Measurements from ENCODE around the gene HILPDA. TPM values are rescaled to one million over a fixed set of nuclear protein-coding genes. Genes with fewer than 3 reads are reported as not detected.
"Not testable (repeated sequence)": the region's sequence is repeated elsewhere in the genome, so short reads cannot be mapped to it uniquely, and the experiment has no call there.

The HILPDA gene
- polyA plus RNA-seq, 10 donors = 9.0 to 15.4 (median 12.6) TPM

GRCh38 chr7:128457385-128457784 is 1.7 kb downstream of the HILPDA start:
- not testable (repeated sequence) for DNase-seq

GRCh38 chr7:128458956-128459355 is 3.3 kb downstream of the HILPDA start:
- DNase-seq = no peak

GRCh38 chr7:128459394-128459878 is 3.8 kb downstream of the HILPDA start:
- DNase-seq = peak; percentile 35 to 62 (median 47)

- no peak for DNase-seq
These were observed 6.8 kb downstream of the HILPDA start for GRCh38 chr7:128462460-128462859.

- DNase-seq = not testable (repeated sequence)
These were observed 7.7 kb downstream of the HILPDA start for GRCh38 chr7:128463345-128463744.

GRCh38 chr7:128463933-128464332 is 8.3 kb downstream of the HILPDA start:
- DNase-seq = not testable (repeated sequence)

GRCh38 chr7:128466871-128467270 is 11.2 kb downstream of the HILPDA start:
- not testable (repeated sequence) for DNase-seq

- DNase-seq = peak; percentile 90 to 96 (median 92)
These were observed 21.0 kb downstream of the HILPDA start, which contains the start of gene METTL2B for GRCh38 chr7:128476402-128477335. Gene METTL2B, plus strand, starts transcription at chr7:128476748. Its CDS starts 18 bp downstream, at chr7:128476766.

GRCh38 chr7:128477336-128477690 is 21.6 kb downstream of the HILPDA start:
- DNase-seq = not testable (repeated sequence)

- DNase-seq = not testable (repeated sequence)
These were observed 23.4 kb downstream of the HILPDA start for GRCh38 chr7:128479082-128479481.

GRCh38 chr7:128488134-128488533 is 32.5 kb downstream of the HILPDA start:
- DNase-seq = not testable (repeated sequence)

GRCh38 chr7:128497405-128497804 is 41.7 kb downstream of the HILPDA start:
- no peak for DNase-seq

- DNase-seq = not testable (repeated sequence)
These were observed 49.7 kb downstream of the HILPDA start for GRCh38 chr7:128505416-128505815.

GRCh38 chr7:128506819-128507218 is 51.1 kb downstream of the HILPDA start:
- not testable (repeated sequence) for DNase-seq

- DNase-seq = not testable (repeated sequence)
These were observed 51.8 kb downstream of the HILPDA start for GRCh38 chr7:128507321-128507993.

Other genes with a start within 250 kb of the HILPDA start
- under 1 TPM in 9 of 10 donors, not detected in 1; 0.04 to 0.24 (median 0.11) TPM for gene LEP, start 214.6 kb upstream of the HILPDA start, polyA plus RNA-seq (ENCODE audit: insufficient read length in 10 of 10)
- gene RBM28, start 112.0 kb upstream of the HILPDA start, polyA plus RNA-seq (ENCODE audit: insufficient read length in 10 of 10) = 10 to 100 TPM; 26.2 to 47.8 (median 36.6) TPM
- 10 to 100 TPM in 9 of 10 donors, 1 to 10 TPM in 1; 9.3 to 24.4 (median 17.3) TPM for gene PRRT4, start 94.2 kb upstream of the HILPDA start, polyA plus RNA-seq (ENCODE audit: insufficient read length in 10 of 10)
- 10 to 100 TPM; 17.3 to 25.5 (median 20.8) TPM for gene IMPDH1, start 45.9 kb upstream of the HILPDA start, polyA plus RNA-seq (ENCODE audit: insufficient read length in 10 of 10)
- gene METTL2B, start 20.9 kb downstream of the HILPDA start, polyA plus RNA-seq (ENCODE audit: insufficient read length in 10 of 10) = 10 to 100 TPM; 17.5 to 26.2 (median 22.1) TPM
- gene GARIN1A, start 216.4 kb downstream of the HILPDA start, polyA plus RNA-seq (ENCODE audit: insufficient read length in 10 of 10) = 1 to 10 TPM in 7 of 10 donors, under 1 TPM in 3; 0.36 to 3.2 (median 1.1) TPM

All from muscle of back (tissue), 11 donors.